ENCODE measurements around the gene UCP3. TPM values are rescaled to one million over a fixed set of nuclear protein-coding genes. Genes with fewer than 3 reads are reported as not detected.
A peak's percentile ranks its signal among the peaks of the same experiment; 100 is the strongest.
"Not testable (repeated sequence)": the region's sequence is repeated elsewhere in the genome, so short reads cannot be mapped to it uniquely, and the experiment has no call there.

The UCP3 gene
- total and polyA plus RNA-seq, 7 donors, result 8.9 to 587 (median 202) TPM

- no peak for TF ChIP-seq CTCF (IDR thresholded peaks at IDR 0.05)
- Histone ChIP-seq H3K9me3 (no peaks in the 10 kb centered on the region), H3K27me3 (ENCODE audit: insufficient read depth in 3 of 3, low read length in 2 of 3) (no peaks in the 10 kb centered on the region), H3K4me3 (no peak overlapping the region), H3K27ac (no peak overlapping the region), H3K36me3 (ENCODE audit: insufficient read depth in 1 of 2, low read depth in 1 of 2) (peaks cover 0 to 7% of the 10 kb centered on the region in 2 donors), H3K4me1 (no peaks in the 10 kb centered on the region)
- WGBS, 3 donors, result 80 to 82% (median 80%) methylated on average over 2 of the region's 2 CpGs
- intact Hi-C loops (cut with DNase I), result no loop called here
- DNase-seq (no peak), ATAC-seq (no peak)
These were observed 13.6 kb downstream of the UCP3 start for GRCh38 chr11:73995247-73995646.

DNA sequence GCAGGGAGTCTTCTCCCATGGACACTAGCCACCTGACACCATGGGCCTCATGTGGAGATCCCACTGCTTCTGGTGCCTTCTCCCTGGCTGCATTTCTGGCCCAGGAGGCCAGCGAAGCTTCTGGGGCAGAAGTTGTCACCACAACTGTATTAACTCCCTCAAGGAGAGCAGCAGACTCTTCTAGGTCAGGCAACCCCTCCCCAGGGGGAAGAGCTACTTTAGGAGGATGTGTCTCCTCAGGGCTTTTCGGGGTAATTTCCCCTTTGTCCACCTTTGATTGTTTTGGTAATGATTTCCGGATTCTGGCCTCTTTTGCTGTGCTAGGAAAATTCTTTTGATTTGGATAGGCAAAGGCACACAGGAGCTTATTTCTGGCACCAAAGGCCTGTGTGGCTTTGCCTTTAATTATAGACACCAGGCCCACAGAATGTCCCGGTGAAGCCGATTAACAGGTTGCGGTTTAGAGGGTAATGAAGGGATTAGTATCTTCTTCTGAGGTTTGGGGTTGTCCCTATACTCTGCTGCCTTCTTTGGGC, 17.3 kb downstream of the UCP3 start:
- no peak overlapping the region for H3K27ac ChIP-seq
- ATAC-seq (no peak), DNase-seq (peak in 1 of 2 donors; percentile 4)
- TF ChIP-seq CTCF (IDR thresholded peaks at IDR 0.05), result no peak
- WGBS, 3 donors, result 80 to 85% (median 84%) methylated on average over 6 of the region's 6 CpGs
- intact Hi-C loops (cut with DNase I), result no loop called here
- H3K9me3 ChIP-seq, result no peaks in the 10 kb centered on the region
- no peak overlapping the region for H3K4me3 ChIP-seq
- H3K27me3 ChIP-seq (ENCODE audit: insufficient read depth in 3 of 3, low read length in 2 of 3), result no peaks in the 10 kb centered on the region
- H3K36me3 ChIP-seq (ENCODE audit: insufficient read depth in 1 of 2, low read depth in 1 of 2), result no peaks in the 10 kb centered on the region
- no peaks in the 10 kb centered on the region for H3K4me1 ChIP-seq

GRCh38 chr11:73990730-73991129, 18.2 kb downstream of the UCP3 start:
- Histone ChIP-seq H3K27ac (no peak overlapping the region), H3K4me3 (no peak overlapping the region), H3K4me1 (no peaks in the 10 kb centered on the region), H3K9me3 (no peaks in the 10 kb centered on the region), H3K27me3 (ENCODE audit: insufficient read depth in 3 of 3, low read length in 2 of 3) (no peaks in the 10 kb centered on the region), H3K36me3 (ENCODE audit: insufficient read depth in 1 of 2, low read depth in 1 of 2) (no peaks in the 10 kb centered on the region)
- ATAC-seq (no peak), DNase-seq (no peak)
- TF ChIP-seq CTCF (IDR thresholded peaks at IDR 0.05), result no peak
- 83 to 88% (median 87%) methylated on average over 2 of the region's 2 CpGs for WGBS, 3 donors
- intact Hi-C loops (cut with DNase I), result no loop called here

DNA sequence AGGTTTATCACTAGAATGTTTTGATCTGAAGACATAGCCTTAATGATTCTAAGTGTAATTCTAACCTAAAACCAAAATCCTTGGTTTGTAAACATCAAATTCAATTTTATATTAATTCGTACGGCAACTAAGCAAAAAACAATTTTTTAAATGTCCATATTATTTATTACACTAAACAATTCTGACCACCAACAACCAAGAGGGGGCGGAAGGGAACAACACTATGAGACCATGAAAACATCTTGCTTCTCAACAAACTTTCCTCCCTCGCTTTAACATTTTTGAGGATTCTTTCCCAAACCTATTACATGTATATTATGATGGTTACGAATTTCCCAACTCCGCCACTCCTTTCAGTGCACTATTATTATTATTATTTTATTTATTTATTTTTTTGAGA, 19.7 kb downstream of the UCP3 start:
- DNase-seq (no peak), ATAC-seq (no peak)
- no peak overlapping the region for H3K4me3 ChIP-seq
- H3K27me3 ChIP-seq (ENCODE audit: insufficient read depth in 3 of 3, low read length in 2 of 3), result no peaks in the 10 kb centered on the region
- H3K4me1 ChIP-seq, result peaks cover 6% of the 10 kb centered on the region
- WGBS, 3 donors, result 95 to 97% (median 97%) methylated on average over 6 of the region's 6 CpGs
- H3K36me3 ChIP-seq (ENCODE audit: insufficient read depth in 1 of 2, low read depth in 1 of 2), result no peaks in the 10 kb centered on the region
- no peak for TF ChIP-seq CTCF (IDR thresholded peaks at IDR 0.05)
- H3K27ac ChIP-seq, result no peak overlapping the region
- H3K9me3 ChIP-seq, result no peaks in the 10 kb centered on the region
- intact Hi-C loops (cut with DNase I), result no loop called here

DNA sequence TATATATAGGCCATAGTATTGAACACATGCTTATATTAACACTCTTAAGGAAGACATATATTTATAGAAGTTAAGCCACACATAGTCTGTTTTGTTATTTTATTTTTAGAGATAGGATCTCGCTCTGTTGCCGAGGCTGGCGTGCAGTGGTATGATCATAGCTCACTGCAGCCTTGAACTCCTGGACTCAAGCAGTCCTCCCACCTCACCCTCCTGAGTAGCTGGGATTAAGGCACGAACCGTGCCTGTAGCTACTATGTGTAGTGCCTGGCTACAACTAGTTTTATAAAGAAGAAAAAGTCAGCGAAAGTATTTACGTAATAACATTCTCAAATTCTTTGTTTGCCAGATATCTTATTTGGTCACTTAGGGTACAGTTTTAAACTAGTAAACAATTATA, 20.7 kb downstream of the UCP3 start:
- DNase-seq (peak in 1 of 2 donors; percentile 2), ATAC-seq (no peak)
- Histone ChIP-seq H3K27me3 (ENCODE audit: insufficient read depth in 3 of 3, low read length in 2 of 3) (no peaks in the 10 kb centered on the region), H3K36me3 (ENCODE audit: insufficient read depth in 1 of 2, low read depth in 1 of 2) (no peaks in the 10 kb centered on the region), H3K4me1 (peaks cover 11% of the 10 kb centered on the region), H3K9me3 (no peaks in the 10 kb centered on the region), H3K4me3 (no peak overlapping the region), H3K27ac (no peak overlapping the region)
- 91 to 93% (median 91%) methylated on average over 7 of the region's 7 CpGs for WGBS, 3 donors
- intact Hi-C loops (cut with DNase I), result no loop called here
- no peak for TF ChIP-seq CTCF (IDR thresholded peaks at IDR 0.05)

GRCh38 chr11:73985661-73986060, 23.2 kb downstream of the UCP3 start:
- H3K4me3 ChIP-seq; ATAC-seq; H3K27me3 ChIP-seq (ENCODE audit: insufficient read depth in 3 of 3, low read length in 2 of 3); H3K36me3 ChIP-seq (ENCODE audit: insufficient read depth in 1 of 2, low read depth in 1 of 2); H3K27ac ChIP-seq; H3K9me3 ChIP-seq; intact Hi-C loops (cut with DNase I): not testable (repeated sequence)
- WGBS, 3 donors, result 93 to 95% (median 94%) methylated on average over 4 of the region's 4 CpGs
- DNase-seq, result peak in 1 of 2 donors; percentile 15
- peaks cover 18% of the 10 kb centered on the region for H3K4me1 ChIP-seq
